ENCODE measurements around the gene GMPR.
A peak's percentile ranks its signal among the peaks of the same experiment; 100 is the strongest.

The GMPR gene

GRCh38 chr6:16306334-16306733 is 67.9 kb downstream of the GMPR start:
- no peak for DNase-seq

- no peak for DNase-seq
Measured at GRCh38 chr6:16311763-16312162, 73.4 kb downstream of the GMPR start.

- DNase-seq = no peak
Measured at GRCh38 chr6:16313732-16314131, 75.3 kb downstream of the GMPR start.

- no peak for DNase-seq
Measured at GRCh38 chr6:16314296-16314695, 75.9 kb downstream of the GMPR start.

GRCh38 chr6:16316741-16317251 is 78.4 kb downstream of the GMPR start:
- DNase-seq = peak; percentile 80

- DNase-seq = peak; percentile 83
Measured at GRCh38 chr6:16318538-16318937, 80.2 kb downstream of the GMPR start.

GRCh38 chr6:16318953-16319720 is 80.8 kb downstream of the GMPR start:
- DNase-seq = no peak

GRCh38 chr6:16319813-16320532 is 81.6 kb downstream of the GMPR start:
- DNase-seq = peak; percentile 96

- peak; percentile 74 for DNase-seq
Measured at GRCh38 chr6:16320533-16321340, 82.3 kb downstream of the GMPR start.

GRCh38 chr6:16321341-16321710 is 82.9 kb downstream of the GMPR start:
- DNase-seq = no peak

- no peak for DNase-seq
Measured at GRCh38 chr6:16321826-16322225, 83.4 kb downstream of the GMPR start.

GRCh38 chr6:16322666-16323312 is 84.4 kb downstream of the GMPR start:
- DNase-seq = peak; percentile 91

- DNase-seq = no peak
Measured at GRCh38 chr6:16324184-16324583, 85.8 kb downstream of the GMPR start.

GRCh38 chr6:16324606-16325225 is 86.3 kb downstream of the GMPR start:
- DNase-seq = peak; percentile 42

- DNase-seq = no peak
Measured at GRCh38 chr6:16326531-16326930, 88.1 kb downstream of the GMPR start.

- no peak for DNase-seq
Measured at GRCh38 chr6:16326971-16327776, 88.8 kb downstream of the GMPR start.

GRCh38 chr6:16327777-16328325 is 89.5 kb downstream of the GMPR start:
- no peak for DNase-seq

GRCh38 chr6:16329233-16329632 is 90.8 kb downstream of the GMPR start:
- no peak for DNase-seq

GRCh38 chr6:16331384-16332174 is 93.2 kb downstream of the GMPR start:
- DNase-seq = peak; percentile 79

- DNase-seq = peak; percentile 72
Measured at GRCh38 chr6:16332175-16332542, 93.8 kb downstream of the GMPR start.
